Activated naive CD4-positive, alpha-beta T cell treated with anti-CD3 and anti-CD28 coated beads for 36 hours (primary cell): ENCODE data around the gene SUGT1. TPM values are rescaled to one million over a fixed set of nuclear protein-coding genes. Genes with fewer than 3 reads are reported as not detected.
"Not testable (repeated sequence)": the region's sequence is repeated elsewhere in the genome, so short reads cannot be mapped to it uniquely, and the experiment has no call there.

ENCODE experiments used
- CTCF ChIA-PET: fragments of 350-600 bp; sonication (Branson Sonifier 250); formaldehyde crosslinking; loops from one replicate; lab custom pipeline; 2021; ENCODE audit warnings: antibody characterized with exemption; lab: Charles Lee
- DNase-seq: peaks from one replicate; pipeline ENCODE4 v3.0.0-alpha.2; 2020
- H3K27ac Mint-ChIP-seq: one replicate; pipeline ENCODE4 v1.8.0; 2021; ENCODE audit warnings: mild to moderate bottlenecking, mixed read lengths
- H3K27me3 Mint-ChIP-seq: one replicate; pipeline ENCODE4 v1.8.0; 2021; ENCODE audit warnings: low read depth, mixed read lengths
- H3K36me3 Mint-ChIP-seq: one replicate; pipeline ENCODE4 v1.8.0; 2021; ENCODE audit warnings: low read depth, mixed read lengths
- H3K4me1 Mint-ChIP-seq: one replicate; pipeline ENCODE4 v1.8.0; 2021; ENCODE audit warnings: low read depth, mixed read lengths
- H3K4me3 Mint-ChIP-seq: one replicate; pipeline ENCODE4 v1.8.0; 2021; ENCODE audit warnings: mild to moderate bottlenecking, moderate library complexity, mixed read lengths
- H3K9me3 Mint-ChIP-seq: one replicate; pipeline ENCODE4 v1.8.0; 2021; ENCODE audit warnings: mixed read lengths
- intact Hi-C: fragments of 100-400 bp; cut with micrococcal nuclease; formaldehyde crosslinking; loops from one replicate; pipeline ENCODE4 v1.15.1; 2023
- total RNA-seq, 2 experiments: library from RNA; stranded (reverse); gene quantifications; one replicate each; pipeline ENCODE4 v1.2.3, GENCODE V29; 2021

The SUGT1 gene
- total RNA-seq, 2 experiments from 2014 or later, result 42.7 to 44.1 TPM

- CTCF ChIA-PET, result interaction anchor here (1.1 to 1.9 kb wide), 2 partner anchors 24 to 99 kb away, joined by 3 to 4 read pairs; no protein-coding TSS in a partner anchor
- Mint-ChIP-seq H3K9me3 (peaks cover 7% of the 10 kb centered on the region), H3K36me3 (no peaks in the 10 kb centered on the region), H3K4me3 (no peak overlapping the region), H3K27me3 (peaks cover 6% of the 10 kb centered on the region), H3K4me1 (no peaks in the 10 kb centered on the region), H3K27ac (no peak overlapping the region)
- intact Hi-C loops, result no loop called here
- DNase-seq, result no peak
Measured at GRCh38 chr13:52712385-52712784, 59.7 kb downstream of the SUGT1 start.

DNA sequence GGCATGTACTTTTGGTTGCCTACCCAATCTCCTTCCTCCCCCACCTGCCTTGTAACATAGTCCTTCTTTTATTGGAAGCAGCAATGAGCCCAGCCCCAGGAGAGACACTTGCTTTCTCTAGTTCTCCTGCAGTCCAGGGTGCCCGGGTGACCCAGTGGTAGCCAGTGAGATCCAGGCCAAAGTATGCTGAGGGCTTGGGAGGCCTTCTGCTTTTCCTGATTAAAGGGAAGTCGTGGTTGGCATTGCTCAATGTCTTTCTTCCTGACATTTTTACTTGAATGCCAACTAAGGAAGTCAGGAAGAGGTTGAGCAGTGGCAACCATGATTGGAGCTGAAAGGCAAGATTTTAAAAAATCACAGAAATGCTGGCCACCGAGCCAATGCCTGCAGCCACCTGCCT, 61.3 kb downstream of the SUGT1 start:
- Mint-ChIP-seq H3K27ac (no peak overlapping the region), H3K36me3 (peaks cover 8% of the 10 kb centered on the region), H3K27me3 (peaks cover 14% of the 10 kb centered on the region), H3K9me3 (peaks cover 17% of the 10 kb centered on the region), H3K4me3 (no peak overlapping the region), H3K4me1 (no peaks in the 10 kb centered on the region)
- intact Hi-C loops, result no loop called here
- no peak for DNase-seq
- CTCF ChIA-PET, result no interaction called here

GRCh38 chr13:52720904-52721303, 68.3 kb downstream of the SUGT1 start:
- DNase-seq, CTCF ChIA-PET, H3K4me3 Mint-ChIP-seq, H3K36me3 Mint-ChIP-seq, H3K4me1 Mint-ChIP-seq, intact Hi-C loops, H3K27ac Mint-ChIP-seq: not testable (repeated sequence)
- Mint-ChIP-seq H3K9me3 (peaks cover 21% of the 10 kb centered on the region), H3K27me3 (peaks cover 14% of the 10 kb centered on the region)

- H3K9me3 Mint-ChIP-seq, result peaks cover 22% of the 10 kb centered on the region
- intact Hi-C loops, H3K36me3 Mint-ChIP-seq, H3K4me1 Mint-ChIP-seq, CTCF ChIA-PET, H3K4me3 Mint-ChIP-seq, H3K27ac Mint-ChIP-seq, DNase-seq: not testable (repeated sequence)
- H3K27me3 Mint-ChIP-seq, result peaks cover 14% of the 10 kb centered on the region
Measured at GRCh38 chr13:52721356-52721755, 68.7 kb downstream of the SUGT1 start.

DNA sequence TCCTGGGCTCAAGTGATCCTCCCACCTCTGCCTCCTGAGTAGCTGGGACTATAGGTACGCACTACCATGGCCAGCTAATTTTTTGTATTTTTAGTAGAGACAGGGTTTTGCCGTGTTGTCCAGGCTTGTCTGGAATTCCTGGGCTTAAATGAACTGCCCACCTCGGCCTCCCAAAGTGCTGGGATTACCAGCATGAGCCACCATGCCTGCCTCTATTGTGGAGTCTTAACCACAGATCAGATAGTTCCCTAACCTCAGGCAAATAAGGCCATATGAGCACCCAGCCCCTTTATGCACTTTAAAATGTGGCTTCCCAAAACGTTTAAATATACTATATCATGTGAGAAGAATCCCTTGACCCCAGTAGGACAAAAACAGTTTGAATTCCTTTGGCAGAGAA, 70.5 kb downstream of the SUGT1 start:
- peaks cover 16% of the 10 kb centered on the region for H3K9me3 Mint-ChIP-seq
- no peak overlapping the region for H3K4me3 Mint-ChIP-seq
- DNase-seq, result no peak
- CTCF ChIA-PET, result interaction anchor here (1.2 kb wide), 1 partner anchor 13 kb away, joined by 3 read pairs; no protein-coding TSS in a partner anchor
- peaks cover 5% of the 10 kb centered on the region for H3K36me3 Mint-ChIP-seq
- no peaks in the 10 kb centered on the region for H3K4me1 Mint-ChIP-seq
- H3K27me3 Mint-ChIP-seq, result peaks cover 8% of the 10 kb centered on the region
- intact Hi-C loops, result no loop called here
- no peak overlapping the region for H3K27ac Mint-ChIP-seq

- Mint-ChIP-seq H3K27ac (no peak overlapping the region), H3K27me3 (peaks cover 2% of the 10 kb centered on the region), H3K4me3 (no peak overlapping the region), H3K36me3 (no peaks in the 10 kb centered on the region), H3K4me1 (no peaks in the 10 kb centered on the region), H3K9me3 (peaks cover 5% of the 10 kb centered on the region)
- no peak for DNase-seq
- CTCF ChIA-PET, result interaction anchor here (0.7 to 1.0 kb wide), 4 partner anchors 10 to 83 kb away, joined by 3 to 4 read pairs (median 4); no protein-coding TSS in a partner anchor
- intact Hi-C loops, result no loop called here
Measured at GRCh38 chr13:52725302-52725701, 72.7 kb downstream of the SUGT1 start.

DNA sequence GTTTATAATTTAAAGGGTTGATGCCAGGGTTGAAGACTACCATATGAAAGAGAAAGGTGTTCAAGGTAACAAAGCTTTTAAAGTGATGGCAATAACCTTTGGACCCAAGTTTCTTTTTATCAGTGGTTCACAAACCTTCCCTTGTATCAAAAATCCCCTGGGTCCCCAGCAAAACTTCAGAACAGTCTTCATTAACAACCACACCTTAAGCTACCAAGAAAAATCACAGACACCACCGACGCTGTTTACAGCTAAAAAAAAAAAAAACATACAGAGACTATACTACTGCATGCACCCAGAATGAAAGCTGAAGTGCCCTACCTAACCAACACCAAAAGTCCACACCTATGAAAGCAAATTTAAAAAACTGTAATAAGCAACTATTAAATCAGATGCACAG, 73.6 kb downstream of the SUGT1 start:
- DNase-seq, result no peak
- no peak overlapping the region for H3K4me3 Mint-ChIP-seq
- H3K9me3 Mint-ChIP-seq, result peaks cover 5% of the 10 kb centered on the region
- intact Hi-C loops, result no loop called here
- CTCF ChIA-PET, result interaction anchor here (1.0 to 1.3 kb wide), 3 partner anchors 51 to 242 kb away, joined by 3 to 4 read pairs (median 4); no protein-coding TSS in a partner anchor
- no peaks in the 10 kb centered on the region for H3K36me3 Mint-ChIP-seq
- H3K4me1 Mint-ChIP-seq, result no peaks in the 10 kb centered on the region
- no peak overlapping the region for H3K27ac Mint-ChIP-seq
- peaks cover 10% of the 10 kb centered on the region for H3K27me3 Mint-ChIP-seq

- Mint-ChIP-seq H3K27ac (no peak overlapping the region), H3K9me3 (no peaks in the 10 kb centered on the region), H3K27me3 (peaks cover 30% of the 10 kb centered on the region), H3K36me3 (no peaks in the 10 kb centered on the region), H3K4me1 (peaks cover 2% of the 10 kb centered on the region), H3K4me3 (no peak overlapping the region)
- DNase-seq, result no peak
- intact Hi-C loops, result no loop called here
- CTCF ChIA-PET, result interaction anchor here (1.2 kb wide), 1 partner anchor 9 kb away, joined by 3 read pairs; no protein-coding TSS in a partner anchor
Measured at GRCh38 chr13:52734075-52734623, 81.5 kb downstream of the SUGT1 start.

GRCh38 chr13:52736891-52737290, 84.3 kb downstream of the SUGT1 start:
- CTCF ChIA-PET, result interaction anchor here (0.6 to 1.5 kb wide), 3 partner anchors 19 to 94 kb away, joined by 3 to 4 read pairs (median 4); no protein-coding TSS in a partner anchor
- Mint-ChIP-seq H3K4me3 (no peak overlapping the region), H3K27me3 (peaks cover 45% of the 10 kb centered on the region), H3K27ac (no peak overlapping the region), H3K4me1 (peaks cover 6% of the 10 kb centered on the region), H3K9me3 (no peaks in the 10 kb centered on the region), H3K36me3 (no peaks in the 10 kb centered on the region)
- intact Hi-C loops, result loop anchor here (5.0 kb wide), 1 partner anchor 70 kb away; no protein-coding TSS in a partner anchor
- DNase-seq, result no peak

DNA sequence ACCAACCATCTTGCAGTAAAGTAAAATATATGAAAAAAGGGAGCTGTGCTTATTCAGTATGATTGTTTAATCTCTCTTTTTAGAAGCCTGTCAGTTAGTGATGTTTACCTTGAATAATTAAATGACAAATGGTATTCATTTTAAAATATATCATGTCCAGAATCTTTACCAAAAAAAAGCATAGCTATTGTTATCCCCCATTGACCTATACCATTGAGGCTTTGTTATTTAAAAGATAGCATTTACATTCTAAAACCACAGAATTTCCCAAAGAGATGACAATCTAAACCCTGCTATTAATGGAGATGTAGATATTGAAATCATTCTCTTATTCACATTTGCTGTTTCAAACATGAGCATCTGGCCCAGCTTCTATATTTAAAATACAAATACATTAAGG, 84.8 kb downstream of the SUGT1 start:
- Mint-ChIP-seq H3K4me1 (peaks cover 6% of the 10 kb centered on the region), H3K4me3 (no peak overlapping the region), H3K36me3 (no peaks in the 10 kb centered on the region), H3K27me3 (peaks cover 48% of the 10 kb centered on the region), H3K9me3 (no peaks in the 10 kb centered on the region), H3K27ac (no peak overlapping the region)
- intact Hi-C loops, result loop anchor here (5.0 kb wide), 1 partner anchor 70 kb away; no protein-coding TSS in a partner anchor
- no peak for DNase-seq
- CTCF ChIA-PET, result interaction anchor here (1.5 kb wide), 1 partner anchor 19 kb away, joined by 4 read pairs; no protein-coding TSS in a partner anchor

GRCh38 chr13:52737965-52738364, 85.3 kb downstream of the SUGT1 start:
- peaks cover 6% of the 10 kb centered on the region for H3K4me1 Mint-ChIP-seq
- no peak overlapping the region for H3K27ac Mint-ChIP-seq
- H3K4me3 Mint-ChIP-seq, result no peak overlapping the region
- no peaks in the 10 kb centered on the region for H3K36me3 Mint-ChIP-seq
- CTCF ChIA-PET, result interaction anchor here (0.6 to 1.1 kb wide), 3 partner anchors 29 to 71 kb away, joined by 3 to 4 read pairs (median 3); no protein-coding TSS in a partner anchor
- peaks cover 53% of the 10 kb centered on the region for H3K27me3 Mint-ChIP-seq
- intact Hi-C loops, result loop anchor here (5.0 kb wide), 1 partner anchor 71 kb away; no protein-coding TSS in a partner anchor
- DNase-seq, result no peak
- peaks cover 4% of the 10 kb centered on the region for H3K9me3 Mint-ChIP-seq

GRCh38 chr13:52738719-52739467, 86.3 kb downstream of the SUGT1 start:
- peak overlapping the region; percentile 26 for H3K4me3 Mint-ChIP-seq
- DNase-seq, result no peak
- H3K27ac Mint-ChIP-seq, result no peak overlapping the region
- intact Hi-C loops, result loop anchor here (5.0 kb wide), 1 partner anchor 72 kb away; no protein-coding TSS in a partner anchor
- no peaks in the 10 kb centered on the region for H3K36me3 Mint-ChIP-seq
- CTCF ChIA-PET, result interaction anchor here (0.6 to 1.4 kb wide), 4 partner anchors 14 to 73 kb away, joined by 3 to 5 read pairs (median 3); no protein-coding TSS in a partner anchor
- peaks cover 4% of the 10 kb centered on the region for H3K9me3 Mint-ChIP-seq
- H3K27me3 Mint-ChIP-seq, result peaks cover 56% of the 10 kb centered on the region
- H3K4me1 Mint-ChIP-seq, result peaks cover 6% of the 10 kb centered on the region
